GM21528 (cell line): ENCODE results near the gene GLIS2.

ENCODE experiments used
- ATAC-seq: cut with Tn5 transposase; IDR thresholded peaks from one replicate; pipeline ENCODE4 v1.9.1; 2021; ENCODE audit warnings: mild to moderate bottlenecking, moderate library complexity; ENCODE audit not compliant: unreplicated experiment, low FRiP score

GLIS2 gene

GRCh38 chr16:4315186-4316107, at the start of gene GLIS2:
TSS of gene GLIS2 (plus strand) at chr16:4316067. CDS start at chr16:4332281, 16,214 bp downstream.
- no peak for ATAC-seq

- ATAC-seq: no peak
These were observed 49.5 kb upstream of the GLIS2 start for GRCh38 chr16:4266372-4266771.

- no peak for ATAC-seq
These were observed 45.8 kb upstream of the GLIS2 start for GRCh38 chr16:4270091-4270490.

- ATAC-seq: no peak
These were observed 45.3 kb upstream of the GLIS2 start for GRCh38 chr16:4270595-4270994.

DNA sequence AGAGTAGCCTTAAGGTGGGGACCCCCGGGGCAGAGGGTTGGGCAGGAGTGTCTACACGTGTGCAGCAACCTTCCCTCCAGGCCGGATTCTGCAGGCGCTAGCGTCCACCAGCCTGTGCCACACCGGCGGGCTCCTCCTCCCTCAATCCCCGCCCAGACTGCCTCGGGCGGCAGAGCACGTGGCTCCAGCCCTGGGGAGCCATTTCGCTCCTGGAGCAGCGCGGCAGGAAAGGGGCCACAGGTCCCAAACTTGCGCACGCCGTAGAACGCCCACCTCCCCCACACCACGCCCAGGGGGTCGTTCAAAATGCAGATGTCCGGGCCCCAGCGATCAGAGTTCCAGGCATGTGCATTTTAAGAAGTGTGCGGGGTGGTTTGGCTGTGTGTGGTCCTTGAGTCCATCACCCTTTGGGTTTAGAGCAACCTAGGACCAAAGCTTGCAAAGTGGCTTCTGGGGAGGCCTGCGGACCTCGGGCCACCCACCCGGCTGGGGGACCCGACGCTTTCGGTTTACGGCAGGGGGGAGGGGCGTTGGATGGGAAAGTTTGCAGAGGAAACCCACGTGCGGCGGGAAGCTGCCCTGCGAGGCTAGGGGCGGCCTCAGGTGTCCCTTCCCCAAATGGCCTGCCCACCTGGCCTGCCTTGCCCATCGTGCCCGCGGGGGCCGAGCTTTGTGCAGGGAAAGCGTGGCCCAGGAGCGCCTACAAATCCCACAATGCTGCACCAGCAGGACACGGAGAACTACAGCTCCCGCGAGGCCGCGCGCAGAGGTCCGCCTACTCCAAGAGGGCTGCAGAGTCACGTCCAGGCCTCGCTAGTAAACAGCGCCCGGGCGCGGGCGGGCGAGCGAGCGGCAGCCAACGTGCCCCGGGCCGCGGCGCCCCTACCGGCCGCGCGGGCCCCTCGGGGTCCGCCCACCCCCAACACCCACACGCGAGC, 44.4 kb upstream of the GLIS2 start:
- ATAC-seq: peak; percentile 67

DNA sequence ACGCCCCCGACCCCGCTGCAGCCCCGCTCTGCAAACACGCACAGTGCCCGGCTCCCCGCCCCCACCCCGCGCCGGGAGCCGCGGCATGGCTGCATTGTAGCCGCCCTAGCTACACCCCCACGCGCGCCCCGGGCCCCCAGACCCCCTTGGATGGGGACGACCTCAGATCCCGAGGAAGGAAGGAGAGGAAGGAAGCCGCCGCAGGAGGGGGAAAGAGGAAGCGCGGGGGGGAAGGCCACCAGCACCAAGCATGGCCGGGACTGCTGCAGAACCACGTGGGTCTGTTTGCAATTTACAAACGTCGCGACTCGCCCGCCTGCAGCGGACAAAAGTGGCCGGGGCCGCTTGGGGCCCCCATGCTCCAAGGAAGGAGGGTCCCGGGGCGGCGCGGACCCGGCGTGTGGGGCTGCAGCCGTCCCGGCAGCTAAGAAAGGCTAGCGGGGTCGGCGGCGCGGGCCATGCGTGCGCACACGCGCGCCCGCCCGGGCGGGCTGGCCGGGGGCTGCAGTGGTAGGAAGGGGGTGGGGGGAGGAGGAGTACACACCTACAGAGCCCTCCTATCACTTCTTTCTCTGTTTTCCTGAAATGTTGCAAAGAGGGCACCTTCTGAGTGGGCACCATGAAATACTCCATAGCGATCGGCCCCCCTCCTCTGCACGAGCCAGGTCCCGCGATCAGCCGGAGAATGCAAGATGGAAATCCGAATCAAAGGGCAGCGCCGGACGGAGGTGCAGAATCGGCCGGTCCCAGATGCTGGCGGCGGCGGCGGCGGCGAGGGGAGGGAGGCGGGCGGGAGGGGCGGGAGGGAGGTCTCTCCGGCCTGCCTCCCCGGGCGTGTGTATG, 43.5 kb upstream of the GLIS2 start:
- ATAC-seq: peak; percentile 8

GRCh38 chr16:4273858-4274311, 42.0 kb upstream of the GLIS2 start:
- ATAC-seq: peak; percentile 12

- ATAC-seq: no peak
These were observed 40.0 kb upstream of the GLIS2 start for GRCh38 chr16:4275861-4276260.

GRCh38 chr16:4277987-4278513, 37.8 kb upstream of the GLIS2 start:
- ATAC-seq: no peak

DNA sequence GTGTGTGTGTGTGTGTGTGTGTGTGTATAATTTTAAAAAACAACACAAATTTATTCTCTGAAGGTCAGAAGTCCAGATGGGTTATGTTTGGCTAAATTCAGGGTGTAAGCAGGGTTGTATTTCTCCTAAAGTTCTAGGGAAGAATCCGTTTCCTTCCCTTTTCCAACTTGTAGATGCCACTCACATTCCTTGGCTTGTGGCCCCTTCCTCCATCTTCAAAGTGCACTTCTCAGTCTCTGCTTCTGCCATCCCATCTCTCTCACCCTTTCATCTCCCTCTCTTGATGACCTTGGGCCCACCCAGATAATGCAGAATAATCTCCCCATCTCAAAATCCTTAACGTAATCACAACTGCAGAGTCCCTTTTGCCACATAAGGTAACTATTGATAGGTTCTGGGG, 35.2 kb upstream of the GLIS2 start:
- no peak for ATAC-seq

GRCh38 chr16:4283441-4283840, 32.4 kb upstream of the GLIS2 start:
- ATAC-seq: no peak

DNA sequence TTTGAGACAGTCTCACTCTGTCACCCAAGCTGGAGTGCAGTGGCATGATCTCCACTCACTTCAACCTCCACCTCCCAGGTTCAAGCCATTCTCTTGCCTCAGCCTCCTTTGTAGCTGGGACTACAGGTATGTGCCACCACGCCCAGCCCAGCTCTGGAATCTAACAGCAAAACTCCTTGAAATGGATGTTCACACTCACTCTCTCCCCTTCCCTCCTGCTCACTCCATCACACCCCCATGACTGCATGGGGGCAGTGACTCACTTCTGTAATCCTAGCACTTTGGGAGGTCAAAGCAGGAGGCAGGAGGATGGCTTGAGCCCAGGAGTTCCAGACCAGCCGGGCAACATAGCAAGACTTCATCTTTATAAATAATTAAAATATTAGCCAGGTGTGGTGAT, 31.9 kb upstream of the GLIS2 start:
- ATAC-seq: no peak

GRCh38 chr16:4285167-4285566, 30.7 kb upstream of the GLIS2 start:
- no peak for ATAC-seq

DNA sequence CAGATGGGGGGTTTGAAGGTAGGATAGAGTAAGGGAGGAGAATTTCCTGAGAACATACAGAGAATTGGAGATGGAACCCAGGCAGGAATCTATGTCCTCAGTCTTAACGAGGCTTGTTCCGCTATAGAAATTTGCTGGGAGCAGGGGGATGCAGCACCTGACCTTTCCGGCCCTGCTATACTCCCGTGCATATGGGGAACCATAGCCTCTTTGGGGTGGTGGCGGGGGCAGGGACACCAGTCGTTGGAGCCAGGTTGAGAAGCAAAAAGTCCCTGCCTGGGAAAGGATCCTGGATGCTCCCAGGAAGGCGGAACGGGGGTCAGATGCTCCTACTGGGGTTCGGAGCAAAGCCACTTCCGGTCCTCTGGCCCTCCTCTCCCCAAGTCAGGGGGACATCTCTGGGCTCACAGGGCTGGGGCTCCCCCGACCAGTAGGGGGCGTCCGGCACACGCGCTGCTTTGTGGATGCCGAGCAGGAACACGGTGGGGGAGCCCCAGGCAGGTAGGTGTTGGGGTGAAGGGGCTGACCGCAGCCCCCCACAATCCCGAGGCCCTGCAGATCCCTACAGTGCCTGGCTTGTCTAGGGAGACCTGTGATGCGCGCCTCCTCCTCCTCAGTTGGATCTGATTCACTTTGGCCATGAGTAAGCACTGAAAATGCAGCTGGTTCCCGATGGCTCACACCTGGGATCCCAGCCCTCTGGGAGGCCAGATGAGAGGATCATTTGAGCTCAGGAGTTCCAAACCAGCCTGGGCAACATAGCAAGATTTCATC, 27.5 kb upstream of the GLIS2 start:
- peak; percentile 79 for ATAC-seq

DNA sequence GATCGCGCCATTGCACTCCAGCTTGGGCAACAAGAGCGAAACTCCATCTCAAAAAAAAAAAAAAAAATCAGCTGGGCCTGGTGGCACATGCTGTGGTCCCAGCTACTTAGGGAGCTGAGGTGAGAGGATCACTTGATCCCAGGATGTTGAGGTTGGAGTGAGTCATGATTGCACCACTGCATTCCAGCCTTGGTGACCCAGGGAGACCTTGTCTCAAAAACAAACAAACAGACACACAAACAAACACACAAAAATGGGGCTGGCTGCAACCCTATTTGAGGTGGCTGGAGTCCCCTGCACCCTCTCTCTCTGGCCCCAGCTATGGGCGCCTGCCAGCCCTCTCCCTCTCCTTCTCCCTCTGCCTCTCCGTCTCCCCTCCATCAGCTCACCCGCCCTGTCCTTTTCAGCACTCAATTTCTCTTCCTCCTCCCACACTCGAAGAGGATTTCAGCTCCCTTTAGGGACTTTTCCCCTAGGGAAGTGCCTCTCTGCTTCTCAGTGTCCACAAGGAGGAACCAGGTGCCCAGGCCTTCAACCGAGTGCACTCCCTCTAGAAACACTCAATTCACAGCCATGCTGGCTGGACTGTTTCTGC, 25.5 kb upstream of the GLIS2 start:
- no peak for ATAC-seq

GRCh38 chr16:4291699-4292098, 24.2 kb upstream of the GLIS2 start:
- no peak for ATAC-seq

- no peak for ATAC-seq
These were observed 22.6 kb upstream of the GLIS2 start for GRCh38 chr16:4293181-4293716.

DNA sequence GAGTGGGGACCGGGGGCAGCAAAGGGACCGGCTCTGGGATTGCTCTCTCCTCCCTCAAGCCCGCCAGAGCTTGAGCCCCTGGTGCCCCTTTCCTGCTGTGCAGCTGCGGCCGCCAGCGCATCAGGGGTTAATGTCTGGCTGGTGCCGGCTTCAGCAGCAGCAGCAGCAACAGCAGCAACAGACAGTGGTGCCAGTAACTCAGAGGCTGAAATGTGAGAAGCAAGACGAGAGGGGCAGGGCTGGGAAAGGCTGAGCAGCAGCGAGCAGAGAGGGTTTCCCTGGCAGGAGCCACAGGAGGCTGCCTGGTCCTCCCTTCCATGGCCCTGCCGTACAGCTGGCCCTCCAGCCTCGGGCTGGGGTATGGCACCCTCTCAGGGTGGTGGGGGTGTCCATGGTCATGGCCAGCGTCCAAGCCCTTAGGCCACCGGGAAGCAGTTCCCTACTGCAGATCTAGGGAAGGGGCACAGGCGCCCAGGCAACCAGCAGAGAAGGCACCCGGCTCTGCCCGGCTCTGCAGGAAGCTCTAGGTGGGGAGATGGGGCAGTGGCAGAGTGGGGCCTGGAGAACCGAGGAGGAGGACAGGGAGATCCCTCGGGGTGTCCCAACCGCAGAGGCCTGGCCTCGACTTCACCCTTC, 21.9 kb upstream of the GLIS2 start:
- no peak for ATAC-seq
